ENCODE results near the gene TOM1L2.

The TOM1L2 gene

DNA sequence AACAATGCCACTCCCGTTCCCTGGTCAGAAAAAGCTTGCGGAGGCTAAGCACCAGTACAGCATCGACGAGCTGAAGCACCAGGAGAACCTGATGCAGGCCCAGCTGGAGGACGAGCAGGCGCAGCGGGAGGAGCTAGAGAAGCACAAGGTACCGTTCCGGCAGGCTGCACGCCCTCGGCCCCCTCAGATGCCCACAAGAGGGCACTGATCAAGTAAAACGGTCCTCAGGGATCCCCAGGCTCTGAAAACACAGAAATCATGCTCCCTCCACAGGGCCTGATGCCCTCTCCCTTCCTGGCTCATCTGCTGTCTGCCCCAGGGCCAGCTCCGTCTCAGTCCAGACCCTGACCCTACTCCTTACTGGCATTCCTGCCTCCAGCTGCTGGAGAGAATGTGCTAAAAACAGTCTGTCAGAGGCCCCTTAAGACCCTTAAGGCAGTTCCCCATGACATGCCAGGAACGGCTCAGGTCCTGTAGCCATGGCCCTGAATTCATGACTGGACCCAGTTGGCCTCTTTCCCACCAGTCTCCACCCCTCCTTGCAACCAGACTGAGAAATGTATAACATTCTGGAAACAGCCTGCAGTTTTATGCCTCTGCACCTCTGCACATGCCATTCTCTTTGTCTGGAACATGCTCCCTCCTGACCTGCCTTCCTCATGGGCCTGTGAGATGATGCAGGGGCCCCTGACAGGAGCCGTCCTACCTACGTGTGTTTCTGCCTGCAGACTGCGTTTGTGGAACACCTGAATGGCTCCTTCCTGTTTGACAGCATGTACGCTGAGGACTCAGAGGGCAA is 22.3 kb upstream of the TOM1L2 start:
- peak; percentile 42 for DNase-seq

DNA sequence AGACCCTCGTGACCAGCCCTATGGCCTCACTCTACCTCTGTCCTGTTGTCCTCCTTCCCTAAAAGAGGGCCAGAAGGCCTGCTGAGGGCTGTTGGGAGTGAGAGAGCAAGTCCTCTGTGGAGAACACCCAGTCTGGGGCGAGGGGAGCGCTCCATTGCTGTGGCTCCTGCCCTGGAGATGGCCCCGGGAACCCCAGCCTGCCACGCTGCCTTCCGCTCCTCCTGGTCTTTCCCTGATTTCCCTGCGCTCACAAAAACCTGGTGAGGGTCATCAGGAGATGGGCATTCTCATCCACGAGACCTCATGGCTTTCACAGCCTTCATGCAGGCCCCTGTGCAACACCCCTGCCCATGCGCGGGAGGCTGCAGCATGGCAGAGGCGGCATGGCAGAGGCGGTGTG is 21.7 kb upstream of the TOM1L2 start:
- no peak for DNase-seq

DNA sequence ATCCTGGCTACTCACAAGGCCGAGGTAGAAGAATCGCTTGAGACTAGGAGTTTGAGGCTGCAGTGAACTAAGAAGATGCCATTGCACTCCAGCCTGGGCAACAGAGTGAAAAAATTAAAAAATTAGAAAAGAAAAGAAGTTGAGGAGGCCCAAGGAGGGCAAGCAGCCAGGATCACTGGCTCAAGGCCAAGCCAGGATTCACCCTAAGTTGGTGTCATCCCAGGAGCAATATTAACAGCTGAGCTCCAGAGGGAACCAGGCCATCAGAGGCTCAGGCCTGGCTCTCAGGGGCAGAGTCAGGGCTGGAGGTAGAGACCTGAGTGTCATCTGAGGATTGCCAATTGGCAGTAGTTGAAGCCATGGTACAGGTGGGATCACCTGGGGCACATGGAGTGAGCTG is 21.2 kb upstream of the TOM1L2 start:
- no peak for DNase-seq

DNA sequence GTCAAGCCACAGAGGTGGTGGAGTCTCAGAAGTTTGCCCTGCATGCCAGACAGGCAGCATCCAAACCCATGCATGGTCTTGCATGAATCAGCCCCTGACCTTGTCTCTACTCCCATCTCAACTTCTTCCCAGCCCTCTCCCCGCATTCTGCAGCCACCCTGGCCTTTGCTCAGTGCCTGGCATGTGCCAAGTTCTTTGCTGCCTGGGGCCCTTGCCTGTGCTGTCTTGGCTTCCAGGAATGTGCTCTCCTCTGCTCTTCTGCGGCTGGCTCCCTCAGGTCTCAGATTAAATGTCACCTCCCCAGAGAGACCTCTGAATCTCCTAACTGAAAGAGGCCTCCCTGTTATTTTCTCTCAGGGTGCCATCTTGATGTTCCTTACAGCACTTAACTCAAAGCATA is 18.1 kb upstream of the TOM1L2 start:
- no peak for DNase-seq

DNA sequence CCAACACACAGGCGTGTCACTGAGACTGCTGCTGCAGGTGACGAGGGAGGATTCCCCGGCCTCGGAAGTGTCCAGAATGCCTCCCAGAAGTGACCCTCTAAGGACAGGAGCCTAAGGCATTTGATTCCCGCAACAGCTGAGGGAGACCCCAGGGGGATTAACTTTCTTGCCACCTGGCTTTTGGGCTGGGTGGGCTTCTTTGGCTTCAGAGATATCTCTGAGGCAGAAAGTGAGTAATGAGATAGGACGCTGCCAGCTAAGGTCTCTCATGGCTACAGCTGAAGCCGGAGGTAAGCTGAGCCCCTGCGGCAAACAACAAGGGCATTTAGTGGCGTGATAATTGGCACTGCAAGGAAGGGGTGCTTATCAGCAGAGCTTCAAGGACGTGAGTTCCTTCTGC is 17.4 kb upstream of the TOM1L2 start:
- DNase-seq: no peak

DNA sequence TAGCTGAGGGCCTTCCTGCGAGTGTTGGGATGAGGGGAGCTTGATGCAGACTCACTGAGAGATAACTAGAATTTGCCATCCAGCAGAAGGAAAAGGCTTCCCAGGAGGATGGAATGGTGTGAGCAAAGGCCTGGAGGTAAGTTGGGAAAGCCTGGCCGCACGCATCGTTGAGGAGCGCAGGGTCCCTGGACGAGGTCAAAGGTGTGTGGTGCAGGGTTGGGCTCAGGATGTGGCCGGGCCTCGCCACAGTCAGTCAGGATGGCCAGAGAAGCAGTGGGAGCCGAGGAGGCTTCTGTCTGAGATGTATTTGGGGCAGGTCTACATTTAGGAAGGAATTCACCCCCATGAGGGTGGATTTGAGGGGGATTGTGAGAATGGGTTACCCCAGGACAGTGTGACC is 16.9 kb upstream of the TOM1L2 start:
- no peak for DNase-seq

DNA sequence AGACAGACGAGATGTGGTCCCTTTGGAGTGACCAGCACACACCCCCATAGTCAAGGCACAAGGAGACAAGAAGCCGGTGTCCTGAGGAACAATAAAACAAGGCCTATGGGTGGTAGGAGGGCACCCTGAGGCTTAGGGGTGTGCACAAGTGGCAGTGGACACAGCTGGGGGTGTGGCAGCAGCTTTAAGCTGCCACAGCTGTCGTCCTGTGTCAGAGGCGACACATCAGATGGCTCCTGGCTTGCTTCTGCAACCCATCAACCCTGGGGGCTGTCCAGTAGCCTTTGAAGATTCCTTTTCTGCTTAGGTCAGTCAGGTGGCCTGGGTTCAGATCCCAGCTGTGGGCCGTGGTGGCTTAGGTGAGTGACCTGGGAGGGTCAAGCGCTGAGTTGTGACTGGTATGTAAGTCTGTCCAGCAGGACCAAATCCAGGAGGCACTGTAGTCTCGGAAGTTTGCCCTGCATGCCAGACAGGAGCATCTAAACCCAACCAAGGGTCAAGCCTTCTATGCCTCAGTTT is 16.3 kb upstream of the TOM1L2 start:
- DNase-seq: no peak

DNA sequence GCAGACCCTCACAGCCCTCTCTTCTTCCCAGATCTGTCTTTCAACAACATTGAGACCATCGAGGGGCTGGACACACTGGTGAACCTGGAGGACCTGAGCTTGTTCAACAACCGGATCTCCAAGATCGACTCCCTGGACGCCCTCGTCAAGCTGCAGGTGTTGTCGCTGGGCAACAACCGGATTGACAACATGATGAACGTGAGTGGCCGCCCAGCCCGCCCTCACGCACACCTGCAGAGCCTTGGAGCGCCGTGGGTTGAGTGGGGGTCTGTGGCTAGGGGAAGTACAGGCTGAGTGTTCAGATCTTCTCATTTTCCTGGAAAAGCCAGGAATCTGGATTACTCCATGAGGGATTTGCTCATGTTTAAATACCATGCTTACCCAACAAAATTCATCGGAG is 15.7 kb upstream of the TOM1L2 start:
- DNase-seq: no peak

DNA sequence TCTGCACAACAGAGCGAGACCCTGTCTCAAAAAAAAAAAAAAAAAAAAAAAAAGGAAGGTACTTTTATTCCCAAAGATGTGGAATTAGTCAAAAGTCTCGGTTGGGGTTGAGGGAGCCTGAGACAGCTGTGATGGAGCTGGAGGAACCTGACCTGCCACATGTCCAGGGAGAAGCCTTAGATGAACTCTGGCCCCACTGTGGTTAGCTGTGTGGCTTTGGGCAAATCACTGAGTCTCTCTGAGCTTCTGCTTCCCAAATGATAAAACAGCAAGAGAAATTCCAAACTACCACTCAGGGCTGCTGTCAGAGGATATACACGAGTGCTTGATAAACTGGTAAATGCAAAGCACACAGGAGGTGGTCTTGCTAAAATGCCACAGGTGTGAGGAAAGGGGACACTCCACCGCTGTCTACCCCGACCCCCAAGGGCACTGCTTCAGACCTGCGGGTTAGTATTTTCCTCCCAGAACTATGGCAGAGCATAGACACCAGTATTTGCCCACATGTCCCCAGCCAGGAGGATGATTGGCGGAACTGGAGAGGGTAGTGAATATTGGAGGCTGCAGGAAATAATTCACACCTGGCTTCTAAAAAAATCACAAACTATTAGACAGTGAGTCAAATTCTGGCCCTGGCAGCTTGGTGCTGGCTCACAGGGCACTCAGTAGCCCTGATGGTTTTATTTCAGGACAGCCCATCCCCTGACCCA is 15.1 kb upstream of the TOM1L2 start:
- DNase-seq: no peak

DNA sequence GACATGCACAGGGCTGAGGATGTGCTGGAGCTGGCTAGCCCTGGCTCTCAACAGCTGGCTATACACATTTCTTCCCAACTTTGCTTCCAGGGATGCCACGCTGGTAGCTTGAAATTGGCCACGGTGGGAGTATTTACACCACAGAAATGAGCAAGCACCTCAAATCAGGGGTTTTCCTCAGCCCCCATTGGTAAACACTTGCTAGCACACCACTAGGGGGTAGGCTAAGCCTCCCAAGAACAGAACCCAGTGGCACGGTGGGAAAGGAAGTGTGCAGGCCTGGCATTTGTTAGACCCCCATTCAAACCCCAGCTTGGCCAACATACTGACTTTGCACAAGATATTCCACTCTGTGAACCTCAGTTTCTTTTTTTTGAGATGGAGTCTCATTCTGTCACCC is 13.4 kb upstream of the TOM1L2 start:
- DNase-seq: peak; percentile 30

DNA sequence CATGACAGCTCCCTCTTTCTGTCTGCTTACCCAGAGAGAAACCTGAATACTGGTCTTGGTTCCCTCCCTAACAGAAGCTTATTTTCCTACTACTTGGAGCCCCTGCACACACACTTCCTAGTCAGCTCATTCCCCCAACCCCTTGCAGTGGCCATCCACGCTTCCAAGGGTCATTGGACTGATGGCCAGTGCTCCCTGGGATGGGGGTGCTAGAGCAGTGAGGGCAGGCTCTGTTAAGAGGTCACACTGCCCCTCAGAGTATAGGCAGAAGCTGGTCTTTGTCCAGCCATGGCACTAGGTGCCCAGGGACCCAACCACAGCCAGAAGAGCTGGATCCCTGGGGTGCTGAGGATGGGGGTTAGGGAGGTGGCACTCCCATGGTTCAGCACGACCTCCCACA is 13.0 kb upstream of the TOM1L2 start:
- DNase-seq: no peak

DNA sequence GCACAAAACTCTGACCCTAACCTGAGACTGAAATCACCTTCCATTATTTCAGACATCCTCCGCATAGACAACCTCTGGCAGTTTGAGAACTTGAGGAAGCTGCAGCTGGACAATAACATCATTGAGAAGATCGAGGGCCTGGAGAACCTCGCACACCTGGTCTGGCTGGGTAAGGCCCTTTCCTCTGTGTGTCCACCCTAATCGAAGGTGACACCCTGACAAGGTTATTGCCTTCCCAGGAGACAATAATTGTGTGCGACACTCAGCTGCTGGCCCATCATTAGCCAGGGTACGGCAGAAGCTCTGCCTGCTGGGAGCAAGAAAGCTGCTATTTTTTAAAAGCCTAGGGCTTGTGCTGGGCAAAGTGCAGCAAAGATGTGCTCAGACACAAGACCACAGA is 11.6 kb upstream of the TOM1L2 start:
- no peak for DNase-seq

DNA sequence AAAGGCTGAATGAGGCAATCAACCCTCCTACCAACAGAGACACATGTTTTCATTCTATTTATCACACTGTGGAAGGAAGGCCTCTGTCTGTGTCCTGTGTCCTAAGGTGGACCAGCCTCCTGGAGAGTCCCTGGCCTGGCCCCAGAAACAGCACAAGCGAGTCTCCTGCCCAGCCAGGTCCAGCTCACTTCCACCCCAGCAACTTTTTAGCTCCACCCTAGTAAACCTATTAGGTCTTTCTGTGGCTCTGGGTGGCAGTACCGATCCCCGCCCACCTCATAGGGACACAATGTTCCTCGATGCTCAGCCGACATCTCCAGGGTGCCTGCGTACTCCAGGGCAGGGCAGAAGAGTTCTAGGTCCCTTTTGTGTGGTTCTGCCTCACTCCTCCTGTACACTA is 11.2 kb upstream of the TOM1L2 start:
- no peak for DNase-seq

DNA sequence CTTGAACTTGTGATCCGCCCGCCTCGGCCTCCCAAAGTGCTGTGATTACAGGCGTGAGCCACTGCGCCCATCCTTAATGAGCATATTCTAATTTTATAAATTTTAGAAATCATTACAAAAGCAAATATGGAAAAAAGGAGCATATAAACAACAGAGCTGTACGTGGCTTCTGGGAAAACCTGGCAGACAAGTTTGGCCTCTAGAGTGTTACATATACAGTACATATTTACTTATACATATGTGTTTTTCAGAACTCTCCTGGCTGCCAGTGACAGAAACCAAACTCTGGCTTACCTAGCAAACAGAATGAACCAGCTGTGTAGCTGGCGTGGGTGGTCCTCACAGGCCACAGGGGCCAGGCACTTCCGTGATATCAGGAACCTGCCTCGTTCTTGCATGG is 10.6 kb upstream of the TOM1L2 start:
- DNase-seq: no peak

DNA sequence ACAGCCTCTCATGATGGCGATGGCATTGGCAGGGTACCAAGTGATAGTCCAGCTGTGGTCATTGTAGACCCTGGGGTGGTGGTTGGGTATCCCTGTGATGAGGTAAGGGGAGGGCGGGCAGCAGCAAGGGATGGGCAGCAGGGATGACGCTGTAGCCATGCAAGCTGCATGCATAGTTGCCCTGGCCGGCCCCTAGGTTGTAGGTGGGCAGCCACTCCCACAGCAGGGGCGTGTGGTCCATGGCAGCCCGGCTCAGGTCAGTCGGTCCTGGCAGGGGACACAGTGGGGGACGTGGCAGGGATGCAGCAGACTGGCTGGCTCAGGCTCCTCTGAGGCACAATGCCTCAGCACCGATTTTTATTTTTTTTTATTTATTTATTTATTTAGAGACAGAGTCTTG is 9.1 kb upstream of the TOM1L2 start:
- no peak for DNase-seq

DNA sequence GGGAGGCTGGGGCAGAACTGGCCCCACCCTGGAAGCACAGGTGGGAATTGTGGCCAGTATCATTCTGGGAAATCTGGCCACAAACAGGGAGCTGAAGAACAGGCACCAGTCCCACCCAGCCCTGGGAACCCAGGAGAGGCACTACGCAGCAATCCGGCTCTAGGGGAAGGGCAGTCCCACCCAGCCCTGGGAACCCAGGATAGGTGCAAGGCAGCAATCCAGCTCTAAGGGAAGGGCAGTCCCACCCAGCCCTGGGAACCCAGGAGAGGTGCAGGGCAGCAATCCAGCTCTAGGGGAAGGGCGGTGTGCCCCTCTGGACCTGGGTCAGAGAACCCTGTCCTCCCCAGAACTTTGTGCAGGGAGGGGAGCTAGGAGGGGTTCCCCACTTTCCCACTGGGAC is 7.6 kb upstream of the TOM1L2 start:
- DNase-seq: no peak

DNA sequence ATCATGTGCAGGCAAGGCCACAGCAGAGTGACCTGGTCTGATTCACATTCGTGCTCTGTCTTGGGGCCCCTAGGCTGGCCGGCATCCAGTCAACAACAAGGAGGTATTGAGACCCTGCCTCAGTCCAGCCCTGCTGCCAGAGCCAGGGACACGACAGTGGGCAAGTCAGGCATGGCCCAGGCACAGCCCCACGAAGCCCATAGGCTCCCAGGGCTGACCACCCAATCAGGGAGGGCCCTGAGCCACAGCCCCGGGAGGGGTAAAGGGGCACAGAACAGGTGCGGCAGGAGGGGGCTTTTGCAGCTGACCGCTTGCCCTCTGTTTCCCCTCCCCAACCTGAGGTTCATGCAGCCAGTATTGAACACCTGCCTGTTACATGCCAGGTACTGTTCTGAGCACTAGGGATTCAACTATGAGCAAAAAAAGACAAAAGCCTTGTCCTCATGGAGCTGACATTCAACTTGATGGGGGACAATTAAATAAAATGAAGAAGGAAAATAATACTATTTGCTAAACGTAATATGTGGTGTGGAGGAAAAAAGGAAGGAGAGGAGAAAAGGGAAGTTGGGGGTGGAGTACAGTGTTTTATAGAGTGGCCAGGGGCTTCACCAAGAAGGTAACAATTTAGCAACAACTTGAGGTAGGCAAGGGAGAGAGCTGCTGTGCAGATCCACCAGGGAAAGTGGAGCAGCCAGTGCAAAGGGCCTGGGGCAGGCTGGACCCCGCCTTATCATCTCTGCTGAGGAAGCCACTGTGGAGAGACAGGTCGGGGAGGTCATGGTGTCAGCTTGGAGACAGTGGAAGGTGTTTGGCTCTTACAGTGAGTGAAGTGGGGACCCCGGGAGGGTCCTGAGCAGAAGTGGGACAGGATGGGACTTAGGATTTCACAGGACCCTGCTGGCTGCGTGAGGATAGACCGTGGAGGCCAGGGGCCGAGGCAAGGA is 6.6 kb upstream of the TOM1L2 start:
- no peak for DNase-seq

DNA sequence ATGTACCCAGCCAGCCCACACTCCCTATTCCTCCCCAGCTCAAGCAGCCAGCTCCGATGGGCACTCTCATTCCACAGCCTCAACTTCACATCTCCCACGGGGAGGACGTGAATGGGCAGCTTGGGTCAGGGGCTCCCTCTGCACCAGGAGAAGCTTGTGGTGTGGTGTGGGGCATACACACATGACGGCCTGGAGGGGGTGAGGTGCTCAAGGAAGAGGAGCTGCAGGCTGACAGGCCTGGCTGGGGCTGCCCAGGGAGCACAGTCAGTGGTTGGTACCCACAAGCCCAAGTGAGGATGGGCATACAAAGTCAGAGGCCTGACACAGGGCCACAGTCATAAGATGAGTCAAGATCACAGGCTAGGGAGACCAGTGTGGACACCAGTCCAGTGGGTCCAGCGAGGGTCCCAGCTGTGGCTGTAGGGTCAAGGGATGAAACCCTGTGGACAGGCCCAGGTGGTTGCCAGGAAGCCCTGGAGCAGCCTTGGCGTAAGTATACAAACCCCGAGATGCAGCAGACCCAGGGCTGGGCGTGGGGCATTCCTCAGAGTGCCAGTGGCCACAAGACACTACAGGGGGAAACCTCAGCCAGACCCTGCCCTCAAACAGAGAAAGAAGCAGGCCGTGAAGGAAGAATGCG is 4.9 kb upstream of the TOM1L2 start:
- DNase-seq: no peak

DNA sequence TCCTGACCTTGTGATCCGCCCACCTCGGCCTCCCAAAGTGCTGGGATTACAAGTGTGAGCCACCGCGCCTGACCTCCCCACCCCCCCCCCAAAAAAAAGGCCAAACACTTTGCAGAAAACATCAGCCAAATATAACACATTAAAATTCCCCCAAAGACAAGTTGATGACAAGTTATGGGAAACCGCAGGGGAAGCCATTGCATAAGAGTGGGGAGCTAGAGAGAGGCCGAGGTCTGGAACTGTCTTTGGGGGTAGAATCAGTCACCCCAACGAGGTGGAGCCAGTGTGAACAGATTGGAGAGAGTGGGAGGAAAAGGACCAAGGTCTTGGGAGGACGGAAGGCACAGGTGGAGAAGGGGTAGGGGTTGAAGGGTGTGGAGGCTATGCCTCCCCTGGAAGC is 3.2 kb upstream of the TOM1L2 start:
- DNase-seq: no peak

DNA sequence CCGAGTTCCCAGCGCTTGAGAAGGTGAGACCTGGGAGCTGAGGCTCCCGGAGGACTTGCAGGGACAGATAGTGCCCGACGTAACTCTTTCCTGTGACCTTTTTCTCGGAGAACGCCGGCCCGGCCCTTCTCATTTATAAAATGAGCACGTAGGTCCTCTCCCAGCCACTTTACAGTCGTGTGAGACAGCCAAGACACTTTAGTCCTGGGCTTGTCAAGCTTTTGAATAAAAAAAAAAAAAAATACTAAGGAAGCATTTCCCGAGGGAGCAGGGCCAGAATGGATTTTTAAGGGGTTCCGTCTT is 703 bp upstream of the TOM1L2 start:
- no peak for DNase-seq

DNA sequence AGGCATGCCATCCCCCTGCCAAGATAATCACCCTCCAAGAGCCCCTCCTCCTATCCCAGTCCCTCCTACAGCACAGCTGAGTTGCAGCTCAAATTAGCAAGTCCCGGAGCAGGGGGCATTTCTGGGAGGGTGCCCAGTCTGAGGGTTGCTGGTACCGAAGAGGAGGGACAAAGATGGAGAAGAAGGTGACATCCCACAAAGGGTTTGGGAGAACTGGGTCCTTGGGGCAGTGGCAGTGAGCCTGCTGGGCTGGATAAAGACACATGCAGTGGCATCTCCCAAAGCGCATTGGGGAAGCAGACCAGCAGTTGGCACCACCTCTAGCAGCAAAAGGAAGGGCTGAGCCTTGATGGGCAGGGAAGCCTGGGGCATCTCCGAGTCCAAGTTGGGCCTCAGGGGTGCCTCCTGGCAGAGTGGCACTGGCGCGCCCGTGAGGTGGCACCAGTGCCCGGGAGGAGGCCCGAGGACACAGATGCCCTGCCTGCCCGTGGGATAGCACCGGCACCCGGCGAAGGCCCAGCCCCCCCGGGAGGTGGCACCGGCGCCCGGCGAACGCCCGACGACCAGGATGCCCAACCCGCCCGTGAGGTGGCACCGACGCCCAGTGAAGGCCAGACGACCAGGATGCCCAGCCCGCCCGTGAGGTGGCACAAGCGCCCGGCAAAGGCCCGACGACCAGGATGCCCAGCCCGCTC is 622 bp downstream of the TOM1L2 start:
- DNase-seq: peak; percentile 35

DNA sequence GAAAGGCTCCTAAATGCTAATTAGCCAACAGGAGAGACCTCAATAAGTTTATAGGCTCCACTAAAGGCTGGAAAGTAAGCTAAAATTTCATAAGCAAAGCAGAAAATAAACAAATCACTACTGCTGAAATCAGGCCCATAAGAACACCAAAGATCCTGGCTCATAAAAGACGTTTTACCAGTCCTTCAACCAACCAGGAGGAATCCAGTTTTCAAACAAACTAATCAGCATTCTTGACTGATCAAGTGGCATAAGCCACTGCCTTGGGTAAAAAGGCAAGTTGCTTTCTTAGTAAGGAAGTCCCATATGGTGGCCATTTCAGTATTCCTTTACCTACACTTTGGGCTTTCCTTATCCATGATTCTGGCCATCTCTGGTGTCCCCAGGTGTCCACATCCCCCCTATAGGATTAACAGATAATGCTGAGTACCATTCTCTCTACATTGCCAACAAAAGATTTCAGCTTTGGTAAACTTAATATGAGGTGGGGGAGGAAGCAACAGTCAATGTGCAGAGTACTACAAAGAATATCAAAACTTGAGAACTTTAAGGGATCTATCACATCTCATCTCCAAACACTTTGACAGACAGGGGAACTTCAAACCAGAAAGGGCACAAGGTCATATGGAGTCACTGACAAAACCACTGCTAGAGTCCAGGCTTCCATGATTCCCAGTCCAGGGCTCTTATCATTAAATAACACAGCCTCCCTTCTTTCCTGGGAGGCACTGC is 1.3 kb downstream of the TOM1L2 start:
- no peak for DNase-seq

All from stimulated activated CD8-positive, alpha-beta memory T cell treated with anti-CD3 and anti-CD28 coated beads, Interleukin-4, amount 100 ng/mL, for 48 hours (primary cell).